SK-N-SH (cell line): Measurements from ENCODE around the gene FANCE. TPM values are rescaled to one million over a fixed set of nuclear protein-coding genes. Genes with fewer than 3 reads are reported as not detected.

Source experiments
- CTCF ChIA-PET: fragments of 300-600, 350-600 bp; formaldehyde crosslinking; extraction: SDS; loops from one replicate; lab custom pipeline; 2021; lab: Yijun Ruan, JAX
- POLR2A ChIA-PET: fragments of 350-600 bp; sonication (Branson Sonifier 250); formaldehyde crosslinking; extraction: SDS; loops from one replicate; lab custom pipeline; 2020; ENCODE audit warnings: antibody characterized with exemption, inconsistent platforms; lab: Yijun Ruan, JAX
- DNase-seq: peaks from one replicate; pipeline ENCODE4 v3.0.0; 2012
- H2AFZ ChIP-seq: fragments of 200-600 bp; sonication (generic); 2 replicates; pipeline ENCODE4 v1.8.1; 2016; ENCODE audit warnings: antibody characterized with exemption, mild to moderate bottlenecking, low read depth
- H3F3A ChIP-seq: fragments of 200-600 bp; sonication (generic); replicated peaks from 2 replicates; pipeline ENCODE3; 2016; ENCODE audit warnings: antibody characterized with exemption, mild to moderate bottlenecking; ENCODE audit not compliant: insufficient read depth
- H3K27ac ChIP-seq, 2 experiments: fragments of 200-500 bp in 1 of 2; fragments of 200-600 bp in 1 of 2; sonication (Bioruptor generic) in 1 of 2; sonication (generic), shearing (Covaris generic) in 1 of 2; 2 replicates each; pipeline versions ENCODE4 v1.5.1 to v1.6.1; 2014 to 2016; ENCODE audit warnings: low read depth in 2 of 2, inconsistent platforms in 1 of 2, low read length in 1 of 2, mild to moderate bottlenecking in 1 of 2, mixed read lengths in 1 of 2
- H3K27me3 ChIP-seq: fragments of 200-600 bp; sonication (generic), shearing (Covaris generic); 2 replicates; pipeline ENCODE4 v1.6.1; 2016; ENCODE audit warnings: mixed run types; ENCODE audit not compliant: insufficient read depth
- H3K36me3 ChIP-seq, 2 experiments: fragments of 200-500 bp in 1 of 2; fragments of 200-600 bp in 1 of 2; sonication (Bioruptor generic) in 1 of 2; sonication (generic) in 1 of 2; replicated peaks in 1 of 2; 2 replicates each; pipeline versions ENCODE3 to v1.5.1; 2014 to 2016; ENCODE audit warnings: low read length in 1 of 2, mild to moderate bottlenecking in 1 of 2; ENCODE audit not compliant: insufficient read depth in 2 of 2, control insufficient read depth in 1 of 2
- H3K4me1 ChIP-seq, 2 experiments: fragments of 200-500 bp in 1 of 2; fragments of 200-600 bp in 1 of 2; sonication (Bioruptor generic) in 1 of 2; sonication (generic), shearing (Covaris generic) in 1 of 2; 2 replicates each; pipeline versions ENCODE4 v1.5.1 to v1.6.1; 2014 to 2016; ENCODE audit warnings: low read depth in 1 of 2, low read length in 1 of 2, mixed run types in 1 of 2; ENCODE audit not compliant: insufficient read depth in 2 of 2, control insufficient read depth in 1 of 2
- H3K4me2 ChIP-seq: fragments of 200-600 bp; sonication (generic), shearing (Covaris generic); 2 replicates; pipeline ENCODE4 v1.6.1; 2017; ENCODE audit warnings: mixed run types
- H3K4me3 ChIP-seq, 2 experiments: fragments of 200-500 bp in 1 of 2; fragments of 200-600 bp in 1 of 2; sonication (Bioruptor generic) in 1 of 2; sonication (generic), shearing (Covaris generic) in 1 of 2; 2 replicates each; pipeline versions ENCODE4 v1.5.1 to v1.8.1; 2014 to 2016; ENCODE audit warnings: low read depth in 2 of 2, inconsistent platforms in 1 of 2, low read length in 1 of 2, mild to moderate bottlenecking in 1 of 2, mixed read lengths in 1 of 2, moderate library complexity in 1 of 2
- H3K79me2 ChIP-seq: fragments of 200-600 bp; sonication (generic); 2 replicates; pipeline ENCODE4 v1.8.1; 2017; ENCODE audit warnings: mild to moderate bottlenecking; ENCODE audit not compliant: insufficient read depth
- H3K9ac ChIP-seq: fragments of 200-600 bp; sonication (generic); 2 replicates; pipeline ENCODE4 v1.6.1; 2017; ENCODE audit warnings: mixed run types
- H3K9me2 ChIP-seq: fragments of 200-600 bp; sonication (generic); 2 replicates; pipeline ENCODE4 v1.6.1; 2017; ENCODE audit warnings: mixed run types
- H3K9me3 ChIP-seq: fragments of 200-600 bp; sonication (generic); 2 replicates; pipeline ENCODE4 v1.6.1; 2017; ENCODE audit warnings: mixed run types, mild to moderate bottlenecking, moderate library complexity
- H4K20me1 ChIP-seq: fragments of 200-600 bp; sonication (generic); 2 replicates; pipeline ENCODE4 v1.6.1; 2017; ENCODE audit warnings: mild to moderate bottlenecking, mixed run types; ENCODE audit not compliant: insufficient read depth
- ELF1 ChIP-seq: IDR thresholded peaks from 2 replicates; pipeline ENCODE4 v1.4.0; 2012
- EP300 ChIP-seq, 2 experiments: IDR thresholded peaks; 2 replicates each; pipeline versions ENCODE4 v1.4.0 to v1.6.1; 2012; ENCODE audit warnings: borderline replicate concordance in 1 of 2, low read depth in 1 of 2, low read length in 1 of 2
- EZH2phosphoT487 ChIP-seq: fragments of 200-600 bp; sonication (generic); IDR thresholded peaks from 2 replicates; pipeline ENCODE4 v1.6.1; 2017; ENCODE audit warnings: low read depth, mixed run types, mild to moderate bottlenecking, antibody characterized with exemption, moderate library complexity, borderline replicate concordance
- FOSL2 ChIP-seq: IDR thresholded peaks from 2 replicates; pipeline ENCODE4 v1.4.0; 2012; ENCODE audit warnings: low read depth, mild to moderate bottlenecking, moderate library complexity, borderline replicate concordance
- JUND ChIP-seq: IDR thresholded peaks from 2 replicates; pipeline ENCODE4 v1.4.0; 2012
- MEF2A ChIP-seq: IDR thresholded peaks from 2 replicates; pipeline ENCODE4 v1.4.0; 2012; ENCODE audit warnings: low read depth, borderline replicate concordance
- MXI1 ChIP-seq: IDR thresholded peaks from 2 replicates; pipeline ENCODE4 v1.6.1; 2012; ENCODE audit warnings: mild to moderate bottlenecking, low read depth, low read length, improper control_type of control experiment
- NFIC ChIP-seq: IDR thresholded peaks from 2 replicates; pipeline ENCODE4 v1.4.0; 2012; ENCODE audit warnings: borderline replicate concordance
- NRF1 ChIP-seq: IDR thresholded peaks from 2 replicates; pipeline ENCODE4 v1.6.1; 2012; ENCODE audit warnings: low read depth, mild to moderate bottlenecking, low read length
- POLR2AphosphoS5 ChIP-seq: IDR thresholded peaks from 2 replicates; pipeline ENCODE4 v1.6.1; 2012; ENCODE audit warnings: low read depth, low read length
- RCOR1 ChIP-seq: fragments of 150-350 bp; IDR thresholded peaks from 2 replicates; pipeline ENCODE4 v1.6.1; 2017; ENCODE audit warnings: antibody characterized with exemption, low read length
- RXRA ChIP-seq: IDR thresholded peaks from 2 replicates; pipeline ENCODE4 v1.4.0; 2012; ENCODE audit warnings: low read depth, mild to moderate bottlenecking, borderline replicate concordance
- SIN3A ChIP-seq: IDR thresholded peaks from 2 replicates; pipeline ENCODE4 v1.6.1; 2012; ENCODE audit warnings: low read depth, mild to moderate bottlenecking, low read length, moderate library complexity, borderline replicate concordance
- SMC3 ChIP-seq: IDR thresholded peaks from 2 replicates; pipeline ENCODE4 v1.6.1; 2012; ENCODE audit warnings: low read depth, low read length, improper control_type of control experiment
- TCF12 ChIP-seq: IDR thresholded peaks from 2 replicates; pipeline ENCODE4 v1.4.0; 2012
- TEAD4 ChIP-seq: IDR thresholded peaks from 2 replicates; pipeline ENCODE4 v1.4.0; 2012; ENCODE audit warnings: mild to moderate bottlenecking, borderline replicate concordance; ENCODE audit not compliant: insufficient read depth
- WGBS: methylation state at CpG from one replicate; pipeline ENCODE4 v1.1.6; 2017; ENCODE audit warnings: low lambda C conversion rate; 5-methylcytosine and 5-hydroxymethylcytosine counted together
- polyA plus RNA-seq, 3 experiments: library from polyadenylated mRNA; depleted of rRNA; stranded (reverse); fragments of >200 nt; gene quantifications; 2 replicates each; pipeline ENCODE4 v1.2.3, GENCODE V29; 2012
- TF ChIP-seq, protein P1 (sequence below): IDR thresholded peaks from 2 replicates; pipeline ENCODE4 v1.6.1; 2012; ENCODE audit warnings: mild to moderate bottlenecking, low read depth, low read length, moderate library complexity
- TF ChIP-seq, protein P2 (sequence below): IDR thresholded peaks from 2 replicates; pipeline ENCODE4 v1.4.0; 2012; ENCODE audit warnings: low read depth, borderline replicate concordance
- TF ChIP-seq, protein P3 (sequence below): IDR thresholded peaks from 2 replicates; pipeline ENCODE4; 2012

Gene FANCE
- polyA plus RNA-seq, 1 of the 3 experiments (the other 2 are of a cell fraction) = 5.8 TPM

DNA sequence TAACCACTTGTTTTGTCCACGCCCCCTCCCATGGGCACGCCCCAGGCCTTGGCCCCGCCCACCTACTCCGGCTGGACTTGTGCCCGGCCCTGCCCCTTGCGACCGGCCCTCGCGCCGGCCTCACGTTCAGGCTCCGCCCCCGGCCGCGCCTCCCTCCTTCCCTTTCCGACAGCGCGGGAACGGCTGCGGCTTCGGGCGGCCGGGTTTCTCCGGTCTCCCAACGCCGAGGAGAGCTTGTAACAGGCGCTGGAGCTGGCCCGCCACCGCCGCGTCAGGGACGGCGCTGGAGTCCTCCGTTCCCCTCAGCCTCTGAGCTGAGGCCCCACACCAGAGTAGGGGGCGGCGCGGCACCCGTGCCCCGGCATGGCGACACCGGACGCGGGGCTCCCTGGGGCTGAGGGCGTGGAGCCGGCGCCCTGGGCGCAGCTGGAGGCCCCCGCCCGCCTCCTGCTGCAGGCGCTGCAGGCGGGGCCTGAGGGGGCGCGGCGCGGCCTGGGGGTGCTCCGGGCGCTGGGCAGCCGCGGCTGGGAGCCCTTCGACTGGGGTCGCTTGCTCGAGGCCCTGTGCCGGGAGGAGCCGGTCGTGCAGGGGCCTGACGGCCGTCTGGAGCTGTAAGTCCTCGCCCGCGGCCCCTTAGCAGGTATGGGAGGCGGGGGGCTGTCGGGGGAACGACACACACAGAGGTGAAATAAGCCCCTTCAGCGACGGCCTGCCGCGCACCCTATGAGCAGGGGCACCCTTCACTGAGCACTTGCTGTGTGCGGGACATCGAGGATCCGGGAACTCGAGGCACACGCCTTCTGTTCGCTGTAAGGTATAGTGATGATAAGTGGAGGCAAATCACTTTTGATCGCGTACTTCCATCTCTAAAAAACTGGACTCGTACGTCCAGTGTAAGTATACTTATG, at the start of gene FANCE (continued):
- TF ChIP-seq, protein P1, sequence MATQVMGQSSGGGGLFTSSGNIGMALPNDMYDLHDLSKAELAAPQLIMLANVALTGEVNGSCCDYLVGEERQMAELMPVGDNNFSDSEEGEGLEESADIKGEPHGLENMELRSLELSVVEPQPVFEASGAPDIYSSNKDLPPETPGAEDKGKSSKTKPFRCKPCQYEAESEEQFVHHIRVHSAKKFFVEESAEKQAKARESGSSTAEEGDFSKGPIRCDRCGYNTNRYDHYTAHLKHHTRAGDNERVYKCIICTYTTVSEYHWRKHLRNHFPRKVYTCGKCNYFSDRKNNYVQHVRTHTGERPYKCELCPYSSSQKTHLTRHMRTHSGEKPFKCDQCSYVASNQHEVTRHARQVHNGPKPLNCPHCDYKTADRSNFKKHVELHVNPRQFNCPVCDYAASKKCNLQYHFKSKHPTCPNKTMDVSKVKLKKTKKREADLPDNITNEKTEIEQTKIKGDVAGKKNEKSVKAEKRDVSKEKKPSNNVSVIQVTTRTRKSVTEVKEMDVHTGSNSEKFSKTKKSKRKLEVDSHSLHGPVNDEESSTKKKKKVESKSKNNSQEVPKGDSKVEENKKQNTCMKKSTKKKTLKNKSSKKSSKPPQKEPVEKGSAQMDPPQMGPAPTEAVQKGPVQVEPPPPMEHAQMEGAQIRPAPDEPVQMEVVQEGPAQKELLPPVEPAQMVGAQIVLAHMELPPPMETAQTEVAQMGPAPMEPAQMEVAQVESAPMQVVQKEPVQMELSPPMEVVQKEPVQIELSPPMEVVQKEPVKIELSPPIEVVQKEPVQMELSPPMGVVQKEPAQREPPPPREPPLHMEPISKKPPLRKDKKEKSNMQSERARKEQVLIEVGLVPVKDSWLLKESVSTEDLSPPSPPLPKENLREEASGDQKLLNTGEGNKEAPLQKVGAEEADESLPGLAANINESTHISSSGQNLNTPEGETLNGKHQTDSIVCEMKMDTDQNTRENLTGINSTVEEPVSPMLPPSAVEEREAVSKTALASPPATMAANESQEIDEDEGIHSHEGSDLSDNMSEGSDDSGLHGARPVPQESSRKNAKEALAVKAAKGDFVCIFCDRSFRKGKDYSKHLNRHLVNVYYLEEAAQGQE = no peak
- no peak for TF ChIP-seq TCF12

DNA sequence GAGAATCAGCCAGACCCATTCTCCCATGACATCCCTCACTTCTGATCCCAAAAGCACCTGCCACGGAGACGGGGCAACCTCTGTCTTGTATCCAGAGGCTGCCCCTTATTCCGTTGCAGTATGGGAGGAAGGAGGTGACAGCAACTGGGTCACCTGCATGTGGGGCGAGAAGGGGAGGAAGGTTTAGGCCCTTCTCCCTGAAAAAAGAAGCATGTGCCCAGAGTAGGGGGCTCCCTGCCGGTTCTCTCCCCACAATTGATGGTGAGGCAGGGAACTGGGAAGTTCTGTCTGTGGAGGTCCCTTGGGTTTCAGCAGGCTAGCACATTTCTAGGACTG, 49.3 kb upstream of the FANCE start:
- Histone ChIP-seq H3K27ac (no peak overlapping the region), H3K9ac (no peak overlapping the region), H3K36me3 (no peaks in the 10 kb centered on the region), H3F3A (no peaks in the 10 kb centered on the region), H3K27me3 (no peaks in the 10 kb centered on the region), H3K9me3 (no peaks in the 10 kb centered on the region), H4K20me1 (no peaks in the 10 kb centered on the region), H3K9me2 (no peaks in the 10 kb centered on the region), H3K4me1 (peaks cover 6 to 21% of the 10 kb centered on the region in 2 experiments; a peak in 2 of 4 replicates), H3K79me2 (no peaks in the 10 kb centered on the region), H3K4me3 (no peak overlapping the region), H3K4me2 (no peak overlapping the region), H2AFZ (no peak overlapping the region)
- DNase-seq = no peak
- CTCF ChIA-PET = no interaction called here
- WGBS = 100% methylated on average over 5 of the region's 5 CpGs
- POLR2A ChIA-PET = no interaction called here
- TF ChIP-seq, protein P2, sequence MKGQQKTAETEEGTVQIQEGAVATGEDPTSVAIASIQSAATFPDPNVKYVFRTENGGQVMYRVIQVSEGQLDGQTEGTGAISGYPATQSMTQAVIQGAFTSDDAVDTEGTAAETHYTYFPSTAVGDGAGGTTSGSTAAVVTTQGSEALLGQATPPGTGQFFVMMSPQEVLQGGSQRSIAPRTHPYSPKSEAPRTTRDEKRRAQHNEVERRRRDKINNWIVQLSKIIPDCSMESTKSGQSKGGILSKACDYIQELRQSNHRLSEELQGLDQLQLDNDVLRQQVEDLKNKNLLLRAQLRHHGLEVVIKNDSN = no peak
- TF ChIP-seq RCOR1 (no peak), POLR2AphosphoS5 (no peak), SIN3A (no peak), TEAD4 (no peak), JUND (no peak), NRF1 (no peak), FOSL2 (no peak), EZH2phosphoT487 (no peak), ELF1 (no peak), MXI1 (no peak), TCF12 (no peak), MEF2A (no peak), EP300 (IDR thresholded peaks at IDR 0.05; ENCODE audit: borderline replicate concordance in 1 of 2, low read depth in 1 of 2, low read length in 1 of 2) (no peak), RXRA (no peak), NFIC (no peak), SMC3 (no peak)
- TF ChIP-seq, protein P1 = no peak
- TF ChIP-seq, protein P3, sequence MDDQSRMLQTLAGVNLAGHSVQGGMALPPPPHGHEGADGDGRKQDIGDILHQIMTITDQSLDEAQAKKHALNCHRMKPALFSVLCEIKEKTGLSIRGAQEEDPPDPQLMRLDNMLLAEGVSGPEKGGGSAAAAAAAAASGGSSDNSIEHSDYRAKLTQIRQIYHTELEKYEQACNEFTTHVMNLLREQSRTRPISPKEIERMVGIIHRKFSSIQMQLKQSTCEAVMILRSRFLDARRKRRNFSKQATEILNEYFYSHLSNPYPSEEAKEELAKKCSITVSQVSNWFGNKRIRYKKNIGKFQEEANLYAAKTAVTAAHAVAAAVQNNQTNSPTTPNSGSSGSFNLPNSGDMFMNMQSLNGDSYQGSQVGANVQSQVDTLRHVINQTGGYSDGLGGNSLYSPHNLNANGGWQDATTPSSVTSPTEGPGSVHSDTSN = no peak
